OCI-LY7 (cell line): ENCODE data around the gene TNS3. TPM values are rescaled to one million over a fixed set of nuclear protein-coding genes. Genes with fewer than 3 reads are reported as not detected.

Experiments
- BruUV-seq: library from RNA; stranded (reverse); fragments of 400-500 nt; replicated peaks from 2 replicates; lab custom pipeline; 2021; lab: Mats Ljungman, UMichigan
- CTCF ChIA-PET: fragments of 300-600 bp; sonication (Branson Sonifier 250); formaldehyde crosslinking; loops from one replicate; lab custom pipeline; 2022; ENCODE audit warnings: antibody characterized with exemption; ENCODE audit not compliant: unreplicated experiment; lab: Charles Lee
- POLR2A ChIA-PET: fragments of 300-600 bp; sonication (Branson Sonifier 250); formaldehyde crosslinking; loops from one replicate; lab custom pipeline; 2022; ENCODE audit warnings: antibody characterized with exemption; lab: Charles Lee
- DNase-seq: peaks from one replicate; pipeline ENCODE4 v3.0.0-alpha.2; 2015; ENCODE audit warnings: low spot score
- H2AFZ ChIP-seq: fragments of 200-600 bp; sonication (generic), shearing (Covaris generic); 2 replicates; pipeline ENCODE4 v1.6.1; 2014; ENCODE audit warnings: mild to moderate bottlenecking, antibody characterized with exemption, low read length, moderate library complexity
- H3K27ac ChIP-seq: fragments of 200-600 bp; sonication (generic); 2 replicates; pipeline ENCODE4 v1.5.1; 2014; ENCODE audit warnings: mixed run types, low read depth, mild to moderate bottlenecking, moderate library complexity, low read length, inconsistent platforms; ENCODE audit not compliant: poor library complexity, severe bottlenecking
- H3K36me3 ChIP-seq: fragments of 200-600 bp; sonication (generic); 2 replicates; pipeline ENCODE4 v1.6.1; 2014; ENCODE audit warnings: mild to moderate bottlenecking, antibody characterized with exemption, low read length, moderate library complexity, mixed read lengths; ENCODE audit not compliant: insufficient read depth
- H3K4me1 ChIP-seq: fragments of 200-600 bp; sonication (generic); 2 replicates; pipeline ENCODE4 v1.5.1; 2014; ENCODE audit warnings: mild to moderate bottlenecking, low read length; ENCODE audit not compliant: insufficient read depth, poor library complexity, severe bottlenecking
- H3K4me2 ChIP-seq: fragments of 200-600 bp; sonication (generic); 2 replicates; pipeline ENCODE4 v1.6.1; 2014; ENCODE audit warnings: mild to moderate bottlenecking, low read length
- H3K4me3 ChIP-seq: fragments of 200-600 bp; sonication (generic); 2 replicates; pipeline ENCODE4 v1.5.1; 2014; ENCODE audit warnings: mild to moderate bottlenecking, low read depth, low read length; ENCODE audit not compliant: poor library complexity, severe bottlenecking
- H3K79me2 ChIP-seq: fragments of 200-600 bp; sonication (generic); 2 replicates; pipeline ENCODE4 v1.6.1; 2016; ENCODE audit warnings: low read depth, mild to moderate bottlenecking, low read length, moderate library complexity, mixed read lengths; ENCODE audit not compliant: insufficient read depth
- H3K9me2 ChIP-seq: fragments of 200-600 bp; sonication (generic); 2 replicates; pipeline ENCODE4 v1.6.1; 2016; ENCODE audit warnings: mild to moderate bottlenecking, low read length, mixed read lengths; ENCODE audit not compliant: insufficient read depth
- H3K9me3 ChIP-seq: fragments of 200-600 bp; sonication (generic); 2 replicates; pipeline ENCODE4 v1.6.1; 2014; ENCODE audit warnings: mild to moderate bottlenecking, mixed run types, low read length, mixed read lengths
- H4K20me1 ChIP-seq: fragments of 200-600 bp; sonication (generic); 2 replicates; pipeline ENCODE4 v1.6.1; 2014; ENCODE audit warnings: mild to moderate bottlenecking, antibody characterized with exemption, low read length, moderate library complexity, mixed read lengths; ENCODE audit not compliant: insufficient read depth
- EZH2phosphoT487 ChIP-seq: fragments of 200-600 bp; sonication (generic); IDR thresholded peaks from 2 replicates; pipeline ENCODE4 v1.6.1; 2018; ENCODE audit warnings: low read depth, borderline replicate concordance, mild to moderate bottlenecking, mixed run types, antibody characterized with exemption, low read length, moderate library complexity, mixed read lengths
- intact Hi-C: fragments of 100-400 bp; cut with micrococcal nuclease; formaldehyde crosslinking; loops from one replicate; pipeline ENCODE4 v1.10.0; 2022; ENCODE audit not compliant: unreplicated experiment
- total RNA-seq, 2 experiments: library from RNA; depleted of rRNA in 1 of 2; stranded (reverse); fragments of >200 nt in 1 of 2; shearing (Covaris generic) in 1 of 2; gene quantifications; 2 replicates each; pipeline ENCODE4 v1.2.3, GENCODE V29; 2014 to 2022
- TF ChIP-seq, protein P1 (sequence below): fragments of 200-600 bp; sonication (generic); conservative IDR thresholded peaks from 2 replicates; pipeline ENCODE4 v1.5.1; 2014; ENCODE audit warnings: mild to moderate bottlenecking, antibody characterized with exemption, low read length, moderate library complexity, mixed read lengths

The TNS3 gene
- total RNA-seq, 2 experiments from 2014 or later: 9.5 to 42.1 TPM

GRCh38 chr7:47617131-47617530 lies 35.2 kb upstream of the TNS3 start:
- POLR2A ChIA-PET: interaction anchor here (0.7 to 1.2 kb wide), 5 partner anchors 8 to 25 kb away, joined by 3 to 6 read pairs (median 4); no protein-coding TSS in a partner anchor
- no TSS peak for BruUV-seq
- no peaks in the 10 kb centered on the region for H3K36me3 ChIP-seq
- H3K79me2 ChIP-seq: no peaks in the 10 kb centered on the region
- intact Hi-C loops: no loop called here
- DNase-seq: no peak
- peaks cover 28% of the 10 kb centered on the region for H3K4me1 ChIP-seq
- H2AFZ ChIP-seq: no peak overlapping the region
- H3K9me3 ChIP-seq: no peaks in the 10 kb centered on the region
- H3K4me2 ChIP-seq: no peak overlapping the region
- H3K27ac ChIP-seq: no peak overlapping the region
- no peaks in the 10 kb centered on the region for H3K9me2 ChIP-seq
- CTCF ChIA-PET: no interaction called here
- H4K20me1 ChIP-seq: no peaks in the 10 kb centered on the region
- no peak for TF ChIP-seq EZH2phosphoT487
- TF ChIP-seq, protein P1, sequence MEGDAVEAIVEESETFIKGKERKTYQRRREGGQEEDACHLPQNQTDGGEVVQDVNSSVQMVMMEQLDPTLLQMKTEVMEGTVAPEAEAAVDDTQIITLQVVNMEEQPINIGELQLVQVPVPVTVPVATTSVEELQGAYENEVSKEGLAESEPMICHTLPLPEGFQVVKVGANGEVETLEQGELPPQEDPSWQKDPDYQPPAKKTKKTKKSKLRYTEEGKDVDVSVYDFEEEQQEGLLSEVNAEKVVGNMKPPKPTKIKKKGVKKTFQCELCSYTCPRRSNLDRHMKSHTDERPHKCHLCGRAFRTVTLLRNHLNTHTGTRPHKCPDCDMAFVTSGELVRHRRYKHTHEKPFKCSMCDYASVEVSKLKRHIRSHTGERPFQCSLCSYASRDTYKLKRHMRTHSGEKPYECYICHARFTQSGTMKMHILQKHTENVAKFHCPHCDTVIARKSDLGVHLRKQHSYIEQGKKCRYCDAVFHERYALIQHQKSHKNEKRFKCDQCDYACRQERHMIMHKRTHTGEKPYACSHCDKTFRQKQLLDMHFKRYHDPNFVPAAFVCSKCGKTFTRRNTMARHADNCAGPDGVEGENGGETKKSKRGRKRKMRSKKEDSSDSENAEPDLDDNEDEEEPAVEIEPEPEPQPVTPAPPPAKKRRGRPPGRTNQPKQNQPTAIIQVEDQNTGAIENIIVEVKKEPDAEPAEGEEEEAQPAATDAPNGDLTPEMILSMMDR: no peak
- no peak overlapping the region for H3K4me3 ChIP-seq

GRCh38 chr7:47614450-47614849 lies 32.5 kb upstream of the TNS3 start:
- no peak overlapping the region for H3K27ac ChIP-seq
- H3K9me3 ChIP-seq: no peaks in the 10 kb centered on the region
- no peaks in the 10 kb centered on the region for H3K9me2 ChIP-seq
- no peak overlapping the region for H3K4me2 ChIP-seq
- BruUV-seq: no TSS peak
- ChIA-PET CTCF (interaction anchor here (1.5 kb wide), 1 partner anchor 12 kb away, joined by 4 read pairs; no protein-coding TSS in a partner anchor), POLR2A (interaction anchor here (2.1 kb wide), 1 partner anchor 13 kb away, joined by 10 read pairs; no protein-coding TSS in a partner anchor)
- intact Hi-C loops: no loop called here
- H3K79me2 ChIP-seq: no peaks in the 10 kb centered on the region
- DNase-seq: no peak
- H2AFZ ChIP-seq: no peak overlapping the region
- H3K36me3 ChIP-seq: no peaks in the 10 kb centered on the region
- no peaks in the 10 kb centered on the region for H4K20me1 ChIP-seq
- TF ChIP-seq, protein P1: no peak
- no peak for TF ChIP-seq EZH2phosphoT487
- no peak overlapping the region for H3K4me3 ChIP-seq
- peaks cover 5% of the 10 kb centered on the region for H3K4me1 ChIP-seq

DNA sequence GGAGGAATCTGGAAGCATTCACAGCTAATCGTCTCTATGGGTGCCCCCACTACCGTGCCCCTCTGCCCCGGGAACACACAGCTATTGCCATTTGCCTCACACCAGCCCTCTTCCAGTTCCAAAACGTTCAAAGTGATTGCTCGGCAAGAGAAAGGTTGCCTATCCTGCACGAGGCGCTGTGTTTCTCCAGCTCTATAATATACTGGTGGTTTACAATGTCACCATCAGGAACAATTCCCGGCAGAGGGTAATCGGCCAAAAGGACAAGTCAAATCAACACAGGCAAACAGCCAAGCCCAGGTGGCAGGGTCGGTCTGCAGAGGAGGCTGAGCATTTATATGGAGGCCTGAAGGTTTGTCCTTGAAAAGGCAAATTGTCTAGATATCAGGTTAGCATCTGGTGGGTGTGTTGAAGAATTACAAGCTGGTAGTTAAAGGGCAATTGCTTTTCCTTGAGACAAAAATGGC lies 29.2 kb upstream of the TNS3 start:
- ChIA-PET CTCF (interaction anchor here (0.6 kb wide), 1 partner anchor 55 kb away, joined by 3 read pairs; no protein-coding TSS in a partner anchor), POLR2A (interaction anchor here (0.9 to 2.3 kb wide), 5 partner anchors 9 to 36 kb away, joined by 3 to 19 read pairs (median 5); no protein-coding TSS in a partner anchor)
- BruUV-seq: no TSS peak
- H2AFZ ChIP-seq: no peak overlapping the region
- DNase-seq: no peak
- H4K20me1 ChIP-seq: no peaks in the 10 kb centered on the region
- no peak overlapping the region for H3K4me2 ChIP-seq
- TF ChIP-seq, protein P1: no peak
- no peak for TF ChIP-seq EZH2phosphoT487
- H3K27ac ChIP-seq: no peak overlapping the region
- no peak overlapping the region for H3K4me3 ChIP-seq
- no peaks in the 10 kb centered on the region for H3K9me3 ChIP-seq
- peaks cover 7% of the 10 kb centered on the region for H3K4me1 ChIP-seq
- H3K9me2 ChIP-seq: no peaks in the 10 kb centered on the region
- intact Hi-C loops: no loop called here
- H3K79me2 ChIP-seq: no peaks in the 10 kb centered on the region
- no peaks in the 10 kb centered on the region for H3K36me3 ChIP-seq
